Endothelial cell of umbilical vein (primary cell): ENCODE data around the gene SLF2. TPM values are rescaled to one million over a fixed set of nuclear protein-coding genes. Genes with fewer than 3 reads are reported as not detected.

Source experiments
- BruUV-seq: library from RNA; stranded (reverse); fragments of 400-500 nt; replicated peaks from 2 replicates; lab custom pipeline; 2021; lab: Mats Ljungman, UMichigan
- CTCF ChIA-PET: fragments of 300-600, 350-600 bp; sonication (Branson Sonifier 250); formaldehyde crosslinking; loops from one replicate; lab custom pipeline; 2021; ENCODE audit warnings: antibody characterized with exemption, inconsistent platforms; lab: Charles Lee
- POLR2A ChIA-PET: fragments of 300-600, 350-600 bp; sonication (Branson Sonifier 250); formaldehyde crosslinking; loops from one replicate; lab custom pipeline; 2021; ENCODE audit warnings: antibody characterized with exemption, inconsistent platforms; lab: Charles Lee
- DNase-seq: peaks from one replicate; pipeline ENCODE4 v3.0.0-alpha.2; 2011; ENCODE audit warnings: low read depth, low spot score
- FAIRE-seq: peaks from 2 replicates; lab custom pipeline; 2011; peaks lifted over from hg19 to GRCh38; lab: Jason Lieb, UNC
- H2AFZ ChIP-seq: 2 replicates; pipeline ENCODE4 v1.6.0; 2012; ENCODE audit warnings: low read depth, low read length, control low read depth, inconsistent platforms
- H3K27ac ChIP-seq: 2 replicates; pipeline ENCODE4 v1.5.1; 2011; ENCODE audit warnings: low read depth, mild to moderate bottlenecking, control low read depth, low read length, moderate library complexity; ENCODE audit not compliant: insufficient read depth
- H3K27me3 ChIP-seq, 2 experiments: 2 replicates each; pipeline versions ENCODE4 v1.6.0 to v1.6.1; 2011; ENCODE audit warnings: low read length in 2 of 2, mixed read lengths in 1 of 2; ENCODE audit not compliant: control insufficient read depth in 2 of 2, insufficient read depth in 2 of 2
- H3K36me3 ChIP-seq, 2 experiments: 2 replicates in 1 of 2; 3 replicates in 1 of 2; pipeline ENCODE4 v1.5.1; 2011; ENCODE audit warnings: low read length in 2 of 2, mild to moderate bottlenecking in 1 of 2, moderate library complexity in 1 of 2; ENCODE audit not compliant: control insufficient read depth in 2 of 2, insufficient read depth in 2 of 2; ENCODE audit errors: extremely low read depth in 1 of 2
- H3K4me1 ChIP-seq: 3 replicates; pipeline ENCODE4 v1.5.1; 2011; ENCODE audit warnings: mild to moderate bottlenecking, low read length; ENCODE audit not compliant: control insufficient read depth, insufficient read depth; ENCODE audit errors: extremely low read depth
- H3K4me2 ChIP-seq: 2 replicates; pipeline ENCODE4 v1.6.1; 2011; ENCODE audit warnings: low read length, control low read depth, mixed read lengths; ENCODE audit not compliant: insufficient read depth
- H3K4me3 ChIP-seq, 3 experiments: fragments of 200-600 bp in 1 of 3; sonication (generic), shearing (Covaris generic) in 1 of 3; replicated peaks in 1 of 3; 2 replicates each; pipeline ENCODE4 v1.5.1; 2011 to 2016; ENCODE audit warnings: control low read depth in 3 of 3, low read length in 3 of 3, mild to moderate bottlenecking in 2 of 3, inconsistent platforms in 1 of 3, low read depth in 1 of 3, moderate library complexity in 1 of 3; ENCODE audit not compliant: insufficient read depth in 1 of 3
- H3K79me2 ChIP-seq: 2 replicates; pipeline ENCODE4 v1.6.0; 2012; ENCODE audit warnings: low read length, inconsistent platforms; ENCODE audit not compliant: control insufficient read depth, insufficient read depth
- H3K9ac ChIP-seq: replicated peaks from 2 replicates; pipeline ENCODE3; 2011; ENCODE audit warnings: low read length, control low read depth; ENCODE audit not compliant: insufficient read depth; ENCODE audit errors: extremely low read depth
- H3K9me1 ChIP-seq: replicated peaks from 3 replicates; pipeline ENCODE4 v1.6.0; 2011; ENCODE audit warnings: mild to moderate bottlenecking, low read length; ENCODE audit not compliant: control insufficient read depth, insufficient read depth; ENCODE audit errors: extremely low read depth
- H3K9me3 ChIP-seq: replicated peaks from 2 replicates; pipeline ENCODE4 v1.5.1; 2012; ENCODE audit warnings: low read length, inconsistent platforms; ENCODE audit not compliant: control insufficient read depth, insufficient read depth
- H4K20me1 ChIP-seq: replicated peaks from 2 replicates; pipeline ENCODE3; 2011; ENCODE audit warnings: mild to moderate bottlenecking, low read length; ENCODE audit not compliant: control insufficient read depth, insufficient read depth; ENCODE audit errors: extremely low read depth
- EZH2 ChIP-seq: IDR thresholded peaks from 2 replicates; pipeline ENCODE4 v1.6.1; 2012; ENCODE audit warnings: borderline replicate concordance, low read depth, mild to moderate bottlenecking, moderate library complexity, low read length, inconsistent platforms; ENCODE audit not compliant: severe bottlenecking
- FOS ChIP-seq: IDR thresholded peaks from 2 replicates; pipeline ENCODE4 v1.6.1; 2011; ENCODE audit warnings: mild to moderate bottlenecking, low read length, moderate library complexity, borderline replicate concordance; ENCODE audit not compliant: insufficient read depth
- GATA2 ChIP-seq: IDR thresholded peaks from 2 replicates; pipeline ENCODE4 v1.7.0; 2011; ENCODE audit warnings: low read depth, mild to moderate bottlenecking, moderate library complexity, mixed read lengths, low read length; ENCODE audit not compliant: insufficient read length, insufficient read depth
- JUN ChIP-seq: IDR thresholded peaks from 2 replicates; pipeline ENCODE4 v1.6.1; 2011; ENCODE audit warnings: borderline replicate concordance, low read depth; ENCODE audit not compliant: insufficient read length, insufficient read depth
- MAX ChIP-seq: IDR thresholded peaks from 2 replicates; pipeline ENCODE4 v1.6.1; 2011; ENCODE audit not compliant: insufficient read depth, insufficient read length
- MYC ChIP-seq: IDR thresholded peaks from one replicate; pipeline ENCODE4 v1.6.1; 2011; ENCODE audit warnings: mild to moderate bottlenecking, low read depth, low read length
- POLR2A ChIP-seq: IDR thresholded peaks from 2 replicates; pipeline ENCODE4 v1.6.1; 2012; ENCODE audit warnings: low read depth, mild to moderate bottlenecking, control low read depth, low read length
- POLR2AphosphoS5 ChIP-seq: IDR thresholded peaks from 2 replicates; pipeline ENCODE4 v1.6.1; 2012; ENCODE audit warnings: low read depth, mild to moderate bottlenecking, control low read depth, low read length, moderate library complexity; ENCODE audit not compliant: insufficient read depth
- dilution Hi-C: fragments of 300-500 bp; cut with MboI; formaldehyde crosslinking; loops from one replicate; pipeline ENCODE4 v1.15.0; 2019; ENCODE audit warnings: low sequenced_read_pairs; ENCODE audit not compliant: extremely low pct_ligation_motif_present
- intact Hi-C: fragments of 100-400 bp; cut with micrococcal nuclease; formaldehyde crosslinking; loops from one replicate; pipeline ENCODE4 v1.10.0; 2022
- polyA plus RNA-seq, 4 experiments: library from polyadenylated mRNA; depleted of rRNA in 3 of 4; stranded (reverse) in 3 of 4; unstranded in 1 of 4; fragments of >200 nt; gene quantifications; 2 replicates each; pipeline versions ENCODE4 v1.2.1 to v1.2.3, GENCODE V29; 2011 to 2012; ENCODE audit warnings: missing spikeins in 1 of 4
- total RNA-seq: library from RNA; stranded (reverse); gene quantifications from 2 replicates; pipeline ENCODE4 v1.2.3, GENCODE V29; 2021
- TF ChIP-seq, protein P1 (sequence below), 2 donors: IDR thresholded peaks; 1 replicate in 1 of 2; 2 replicates in 1 of 2; pipeline ENCODE4 v1.5.1; 2011; ENCODE audit warnings: low read length in 2 of 2, mild to moderate bottlenecking in 2 of 2, moderate library complexity in 2 of 2, control low read depth in 1 of 2, inconsistent platforms in 1 of 2, low read depth in 1 of 2; ENCODE audit not compliant: insufficient read depth in 1 of 2; ENCODE audit errors: extremely low read depth in 1 of 2

Gene SLF2
- total and polyA plus RNA-seq, 2 donors (not counting 3 experiments of a cell fraction or from before 2014, with no cell fraction given): 7.5 to 35.5 TPM

DNA sequence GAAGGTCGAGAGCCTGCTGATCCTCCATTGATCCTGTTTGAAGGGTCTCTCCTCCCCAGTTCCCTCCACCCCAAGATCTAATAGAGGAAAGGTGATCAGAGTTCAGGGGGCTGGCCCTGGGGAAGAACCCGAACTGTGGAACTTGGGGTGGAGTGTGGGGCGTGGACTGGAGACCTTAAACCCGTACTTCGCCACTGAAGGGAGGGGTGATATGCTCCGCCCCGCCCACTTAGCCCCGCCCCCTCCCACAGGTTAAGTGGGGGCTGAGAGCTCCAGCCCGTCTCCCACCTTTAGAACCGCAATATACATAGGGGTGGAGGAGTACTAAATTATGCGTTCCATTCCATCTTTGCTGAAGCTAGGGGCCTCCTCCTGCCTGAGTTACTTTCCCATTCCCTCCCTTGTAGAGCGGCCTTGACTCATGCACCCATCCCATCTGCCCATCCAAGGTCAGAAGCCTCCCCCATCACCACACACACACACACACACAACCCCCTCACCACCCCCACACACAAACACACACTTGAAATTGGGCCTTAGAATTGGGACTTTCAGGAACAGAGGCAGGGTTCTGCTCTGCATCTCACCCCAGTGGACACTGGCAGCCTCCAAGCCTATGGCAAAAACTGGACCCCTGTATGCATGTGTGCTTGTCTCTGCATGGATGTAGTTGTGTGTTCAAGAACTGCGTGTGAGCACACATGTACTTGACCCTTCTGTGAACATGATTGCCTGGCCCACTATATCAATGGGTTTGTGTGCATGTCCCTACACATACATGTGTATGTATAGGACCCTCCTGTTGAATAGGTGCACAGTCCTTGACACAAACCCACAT lies 57.5 kb downstream of the SLF2 start:
- ChIA-PET POLR2A (interaction anchor here (1.4 kb wide), 1 partner anchor 17 kb away, joined by 3 read pairs; the partner anchor contains the start of genes MRPL43 and TWNK), CTCF (interaction anchor here (0.7 to 5.3 kb wide), 8 partner anchors 13 to 92 kb away, joined by 3 to 54 read pairs (median 4); no protein-coding TSS in a partner anchor)
- Histone ChIP-seq H3K4me1 (peaks cover 12% of the 10 kb centered on the region), H3K27me3 (no peaks in the 10 kb centered on the region), H3K4me2 (peak overlapping the region; percentile 76), H3K36me3 (no peaks in the 10 kb centered on the region), H3K9me3 (no peaks in the 10 kb centered on the region), H2AFZ (peak overlapping the region; percentile 96), H4K20me1 (no peaks in the 10 kb centered on the region), H3K79me2 (no peaks in the 10 kb centered on the region), H3K9me1 (no peaks in the 10 kb centered on the region), H3K9ac (no peak overlapping the region), H3K27ac (no peak overlapping the region), H3K4me3 (peak overlapping the region in 2 of 3 experiments; percentile 57 to 62)
- BruUV-seq: no TSS peak
- dilution Hi-C loops: no loop called here
- intact Hi-C loops: no loop called here
- FAIRE-seq: no peak
- TF ChIP-seq POLR2A: no peak
- no peak for TF ChIP-seq FOS
- TF ChIP-seq MYC: no peak
- TF ChIP-seq MAX: no peak
- TF ChIP-seq GATA2: no peak
- no peak for TF ChIP-seq JUN
- TF ChIP-seq, protein P1, sequence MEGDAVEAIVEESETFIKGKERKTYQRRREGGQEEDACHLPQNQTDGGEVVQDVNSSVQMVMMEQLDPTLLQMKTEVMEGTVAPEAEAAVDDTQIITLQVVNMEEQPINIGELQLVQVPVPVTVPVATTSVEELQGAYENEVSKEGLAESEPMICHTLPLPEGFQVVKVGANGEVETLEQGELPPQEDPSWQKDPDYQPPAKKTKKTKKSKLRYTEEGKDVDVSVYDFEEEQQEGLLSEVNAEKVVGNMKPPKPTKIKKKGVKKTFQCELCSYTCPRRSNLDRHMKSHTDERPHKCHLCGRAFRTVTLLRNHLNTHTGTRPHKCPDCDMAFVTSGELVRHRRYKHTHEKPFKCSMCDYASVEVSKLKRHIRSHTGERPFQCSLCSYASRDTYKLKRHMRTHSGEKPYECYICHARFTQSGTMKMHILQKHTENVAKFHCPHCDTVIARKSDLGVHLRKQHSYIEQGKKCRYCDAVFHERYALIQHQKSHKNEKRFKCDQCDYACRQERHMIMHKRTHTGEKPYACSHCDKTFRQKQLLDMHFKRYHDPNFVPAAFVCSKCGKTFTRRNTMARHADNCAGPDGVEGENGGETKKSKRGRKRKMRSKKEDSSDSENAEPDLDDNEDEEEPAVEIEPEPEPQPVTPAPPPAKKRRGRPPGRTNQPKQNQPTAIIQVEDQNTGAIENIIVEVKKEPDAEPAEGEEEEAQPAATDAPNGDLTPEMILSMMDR (IDR thresholded peaks at IDR 0.05; ENCODE audit: extremely low read depth in 1 of 2, insufficient read depth in 1 of 2, low read depth in 1 of 2, low read length in 2 of 2): no peak
- TF ChIP-seq POLR2AphosphoS5: no peak
- no peak for TF ChIP-seq EZH2
- DNase-seq: no peak
